ENCODE measurements around the gene PGBD5. TPM values are rescaled to one million over a fixed set of nuclear protein-coding genes. Genes with fewer than 3 reads are reported as not detected.

PGBD5 gene
- polyA plus RNA-seq, 1 donor (not counting 4 experiments of a cell fraction or from before 2014, with no cell fraction given): 0.28 TPM

DNA sequence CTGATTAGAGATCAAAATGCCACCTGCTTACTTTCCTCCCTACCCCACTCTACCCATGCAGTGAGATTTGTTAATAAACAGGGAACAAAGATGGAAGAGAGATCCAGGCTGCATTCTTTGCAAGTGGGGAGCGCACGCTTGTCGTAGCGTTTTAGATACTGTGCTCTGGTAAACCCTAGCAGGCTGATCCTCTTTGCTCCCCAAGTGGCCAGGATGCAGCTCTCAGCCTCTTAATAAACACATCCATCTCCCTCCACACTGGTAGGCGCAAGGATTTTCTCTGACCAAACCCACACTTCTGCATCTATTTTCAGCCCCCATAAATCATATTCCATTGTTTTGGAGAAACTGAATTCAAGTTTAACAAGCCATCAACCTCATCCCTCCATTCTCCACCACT lies 2.9 kb downstream of the PGBD5 start:
- Histone ChIP-seq H3K9me1 (ENCODE audit: control insufficient read depth, extremely low read depth, insufficient read depth, low read length) (no peaks in the 10 kb centered on the region), H3K9me3 (ENCODE audit: control insufficient read depth, low read depth, low read length) (no peaks in the 10 kb centered on the region), H3K4me1 (ENCODE audit: control insufficient read depth, extremely low read depth, insufficient read depth, low read length) (peaks cover 2% of the 10 kb centered on the region), H3K27ac (ENCODE audit: control insufficient read depth, insufficient read depth, low read length) (no peak overlapping the region), H3K4me3 (ENCODE audit: control insufficient read depth in 2 of 3, extremely low read depth in 1 of 3, insufficient read depth in 2 of 3, low read depth in 1 of 3, low read length in 3 of 3) (no peak overlapping the region), H3K79me2 (ENCODE audit: control insufficient read depth, insufficient read depth, low read length) (no peaks in the 10 kb centered on the region), H3K9ac (ENCODE audit: control insufficient read depth, extremely low read depth, insufficient read depth, low read length) (no peak overlapping the region), H2AFZ (ENCODE audit: control insufficient read depth, low read length) (no peak overlapping the region), H3K4me2 (ENCODE audit: control insufficient read depth, extremely low read depth, insufficient read depth, low read depth, low read length) (no peak overlapping the region), H3K36me3 (ENCODE audit: control insufficient read depth in 2 of 2, extremely low read depth in 1 of 2, insufficient read depth in 2 of 2, low read length in 2 of 2) (no peaks in the 10 kb centered on the region), H3K27me3 (ENCODE audit: control insufficient read depth, extremely low read depth, insufficient read depth, low read length) (peaks cover 49% of the 10 kb centered on the region), H4K20me1 (ENCODE audit: control insufficient read depth, extremely low read depth, insufficient read depth, low read length) (no peaks in the 10 kb centered on the region)
- dilution Hi-C loops (cut with MboI; ENCODE audit: extremely low pct_ligation_motif_present, low sequenced_read_pairs): no loop called here
- DNase-seq (ENCODE audit: low read depth, low spot score) (no peak), FAIRE-seq (no peak)
- no peak for TF ChIP-seq EZH2 (IDR thresholded peaks at IDR 0.05; ENCODE audit: low read length)
- TF ChIP-seq, protein P1, sequence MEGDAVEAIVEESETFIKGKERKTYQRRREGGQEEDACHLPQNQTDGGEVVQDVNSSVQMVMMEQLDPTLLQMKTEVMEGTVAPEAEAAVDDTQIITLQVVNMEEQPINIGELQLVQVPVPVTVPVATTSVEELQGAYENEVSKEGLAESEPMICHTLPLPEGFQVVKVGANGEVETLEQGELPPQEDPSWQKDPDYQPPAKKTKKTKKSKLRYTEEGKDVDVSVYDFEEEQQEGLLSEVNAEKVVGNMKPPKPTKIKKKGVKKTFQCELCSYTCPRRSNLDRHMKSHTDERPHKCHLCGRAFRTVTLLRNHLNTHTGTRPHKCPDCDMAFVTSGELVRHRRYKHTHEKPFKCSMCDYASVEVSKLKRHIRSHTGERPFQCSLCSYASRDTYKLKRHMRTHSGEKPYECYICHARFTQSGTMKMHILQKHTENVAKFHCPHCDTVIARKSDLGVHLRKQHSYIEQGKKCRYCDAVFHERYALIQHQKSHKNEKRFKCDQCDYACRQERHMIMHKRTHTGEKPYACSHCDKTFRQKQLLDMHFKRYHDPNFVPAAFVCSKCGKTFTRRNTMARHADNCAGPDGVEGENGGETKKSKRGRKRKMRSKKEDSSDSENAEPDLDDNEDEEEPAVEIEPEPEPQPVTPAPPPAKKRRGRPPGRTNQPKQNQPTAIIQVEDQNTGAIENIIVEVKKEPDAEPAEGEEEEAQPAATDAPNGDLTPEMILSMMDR (optimal IDR thresholded peaks at IDR 0.05 in 1 of 3, IDR thresholded peaks at IDR 0.05 in 1 of 3, conservative IDR thresholded peaks at IDR 0.05 in 1 of 3; ENCODE audit: extremely low read depth in 1 of 3, insufficient read depth in 2 of 3, low read length in 3 of 3): no peak

DNA sequence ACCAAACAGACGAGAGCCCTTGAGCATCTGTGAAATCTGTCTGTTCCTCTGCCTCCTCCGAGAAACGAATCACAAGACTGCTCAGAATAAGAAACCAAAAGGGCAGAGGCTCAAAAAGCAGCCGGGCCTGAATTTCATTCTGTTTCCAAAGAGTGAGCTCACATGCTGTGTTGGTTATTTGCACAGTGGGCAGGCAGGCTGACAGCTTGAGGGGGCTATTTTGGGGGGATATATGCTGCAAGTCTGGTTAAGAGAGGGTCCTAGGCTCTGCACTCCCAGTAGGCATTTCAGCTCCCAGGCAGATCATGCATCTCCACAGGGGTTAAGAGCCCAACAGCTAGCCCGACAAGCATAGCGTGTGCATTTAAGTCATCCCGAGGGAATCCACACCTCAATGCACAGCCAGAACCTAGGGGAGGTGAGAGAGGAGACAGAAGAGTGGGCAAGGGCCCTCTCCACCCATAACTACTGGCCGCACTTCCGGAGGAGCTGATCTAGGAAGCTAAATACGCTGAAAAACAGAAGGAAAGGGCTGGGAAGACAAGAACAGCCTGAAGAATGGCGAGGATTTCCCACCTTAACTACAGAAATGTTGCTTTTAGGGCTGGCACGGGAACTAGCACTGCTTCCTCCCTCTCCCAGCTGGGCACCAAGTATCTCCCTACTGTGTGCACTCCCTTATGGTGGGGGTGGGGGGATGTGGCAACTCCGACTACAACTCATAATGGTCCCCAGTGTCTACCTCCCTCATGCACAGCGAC lies 3.7 kb downstream of the PGBD5 start:
- Histone ChIP-seq H3K27me3 (ENCODE audit: control insufficient read depth, extremely low read depth, insufficient read depth, low read length) (peaks cover 49% of the 10 kb centered on the region), H3K79me2 (ENCODE audit: control insufficient read depth, insufficient read depth, low read length) (no peaks in the 10 kb centered on the region)
- no peak for DNase-seq (ENCODE audit: low read depth, low spot score)

More for the DNA sequence above, 3.7 kb downstream of the PGBD5 start:
- Histone ChIP-seq H3K4me2 (ENCODE audit: control insufficient read depth, extremely low read depth, insufficient read depth, low read depth, low read length) (no peak overlapping the region), H3K27ac (ENCODE audit: control insufficient read depth, insufficient read depth, low read length) (no peak overlapping the region), H3K9me3 (ENCODE audit: control insufficient read depth, low read depth, low read length) (no peaks in the 10 kb centered on the region), H2AFZ (ENCODE audit: control insufficient read depth, low read length) (no peak overlapping the region), H3K4me1 (ENCODE audit: control insufficient read depth, extremely low read depth, insufficient read depth, low read length) (peaks cover 2% of the 10 kb centered on the region), H4K20me1 (ENCODE audit: control insufficient read depth, extremely low read depth, insufficient read depth, low read length) (no peaks in the 10 kb centered on the region), H3K9me1 (ENCODE audit: control insufficient read depth, extremely low read depth, insufficient read depth, low read length) (no peaks in the 10 kb centered on the region), H3K36me3 (ENCODE audit: control insufficient read depth in 2 of 2, extremely low read depth in 1 of 2, insufficient read depth in 2 of 2, low read length in 2 of 2) (no peaks in the 10 kb centered on the region), H3K9ac (ENCODE audit: control insufficient read depth, extremely low read depth, insufficient read depth, low read length) (no peak overlapping the region), H3K4me3 (ENCODE audit: control insufficient read depth in 2 of 3, extremely low read depth in 1 of 3, insufficient read depth in 2 of 3, low read depth in 1 of 3, low read length in 3 of 3) (no peak overlapping the region)
- dilution Hi-C loops (cut with MboI; ENCODE audit: extremely low pct_ligation_motif_present, low sequenced_read_pairs): no loop called here
- FAIRE-seq: no peak
- TF ChIP-seq EZH2 (IDR thresholded peaks at IDR 0.05; ENCODE audit: low read length): peak; percentile 35
- TF ChIP-seq, protein P1 (optimal IDR thresholded peaks at IDR 0.05 in 1 of 3, IDR thresholded peaks at IDR 0.05 in 1 of 3, conservative IDR thresholded peaks at IDR 0.05 in 1 of 3; ENCODE audit: extremely low read depth in 1 of 3, insufficient read depth in 2 of 3, low read length in 3 of 3): no peak

Data from keratinocyte (primary cell).